ENCODE results near the gene ELAC1.
"Not testable (repeated sequence)": the region's sequence is repeated elsewhere in the genome, so short reads cannot be mapped to it uniquely, and the experiment has no call there.

The ELAC1 gene

DNA sequence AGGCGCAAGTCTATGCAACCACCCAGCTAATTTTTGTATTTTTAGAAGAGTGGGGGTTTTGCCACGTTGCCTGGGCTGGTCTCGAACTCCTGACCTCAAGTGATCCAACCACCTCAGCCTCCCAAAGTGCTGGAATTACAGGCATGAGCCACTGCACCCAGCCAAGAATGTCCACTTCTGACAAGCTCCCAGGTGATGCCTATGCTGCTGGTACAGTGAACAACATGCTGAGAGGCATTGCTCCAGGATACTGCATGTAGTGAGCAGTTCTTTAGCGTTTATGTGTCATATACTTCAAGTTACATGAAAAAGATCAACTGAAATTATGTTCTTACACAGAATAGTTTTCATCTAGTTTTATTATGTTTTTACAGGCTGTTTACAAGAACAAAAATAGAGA lies 17.2 kb upstream of the ELAC1 start:
- Mint-ChIP-seq H3K36me3 (peaks cover 19% of the 10 kb centered on the region), H3K27ac (no peak overlapping the region), H3K4me3 (no peak overlapping the region), H3K27me3 (no peaks in the 10 kb centered on the region), H3K4me1 (no peaks in the 10 kb centered on the region), H3K9me3 (no peaks in the 10 kb centered on the region)
- DNase-seq: no peak
- CTCF ChIA-PET: no interaction called here

DNA sequence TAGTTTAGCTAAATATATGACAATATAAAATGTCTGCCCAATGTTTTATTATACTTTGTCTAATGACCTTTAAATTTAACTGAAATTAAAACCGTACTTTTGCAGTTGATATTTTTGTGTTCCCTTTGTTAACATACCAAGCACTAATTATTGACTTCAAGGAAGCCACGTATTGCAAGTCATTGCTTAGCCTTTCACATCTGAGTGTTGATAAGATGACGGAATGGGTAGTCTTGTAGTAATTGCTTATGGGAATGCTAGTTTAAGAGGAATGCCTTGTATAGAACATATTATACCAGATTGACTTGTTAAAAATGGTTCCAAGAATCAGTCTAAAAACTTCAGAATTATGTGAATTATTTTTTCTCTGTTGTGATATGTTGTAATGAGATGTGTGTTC lies 14.0 kb upstream of the ELAC1 start:
- CTCF ChIA-PET: no interaction called here
- Mint-ChIP-seq H3K36me3 (peaks cover 8% of the 10 kb centered on the region), H3K27me3 (no peaks in the 10 kb centered on the region), H3K27ac (no peak overlapping the region), H3K9me3 (no peaks in the 10 kb centered on the region), H3K4me1 (no peaks in the 10 kb centered on the region), H3K4me3 (no peak overlapping the region)
- no peak for DNase-seq

DNA sequence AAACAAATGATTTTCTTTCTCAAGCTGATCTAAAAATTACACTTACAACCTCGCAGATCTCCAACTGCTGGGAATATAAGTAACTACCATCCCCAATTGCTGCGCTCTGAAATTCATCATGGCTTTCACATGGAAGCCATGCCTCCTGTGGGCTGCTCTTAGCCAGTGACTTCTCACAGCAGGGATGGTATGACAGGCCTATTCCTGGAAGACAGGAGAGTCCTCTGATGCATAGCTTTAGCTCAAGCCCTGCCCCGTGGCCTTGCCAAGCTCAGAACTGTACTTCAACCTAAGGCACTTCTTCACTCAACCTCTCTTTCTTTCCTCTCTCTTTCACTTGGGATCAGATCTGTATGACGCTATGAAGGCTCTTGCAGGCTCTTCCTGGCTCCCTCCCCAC lies 12.6 kb upstream of the ELAC1 start:
- no peak for DNase-seq
- Mint-ChIP-seq H3K36me3 (peaks cover 6% of the 10 kb centered on the region), H3K4me1 (no peaks in the 10 kb centered on the region), H3K27me3 (peaks cover 4% of the 10 kb centered on the region), H3K27ac (no peak overlapping the region), H3K4me3 (no peak overlapping the region), H3K9me3 (no peaks in the 10 kb centered on the region)
- CTCF ChIA-PET: no interaction called here

DNA sequence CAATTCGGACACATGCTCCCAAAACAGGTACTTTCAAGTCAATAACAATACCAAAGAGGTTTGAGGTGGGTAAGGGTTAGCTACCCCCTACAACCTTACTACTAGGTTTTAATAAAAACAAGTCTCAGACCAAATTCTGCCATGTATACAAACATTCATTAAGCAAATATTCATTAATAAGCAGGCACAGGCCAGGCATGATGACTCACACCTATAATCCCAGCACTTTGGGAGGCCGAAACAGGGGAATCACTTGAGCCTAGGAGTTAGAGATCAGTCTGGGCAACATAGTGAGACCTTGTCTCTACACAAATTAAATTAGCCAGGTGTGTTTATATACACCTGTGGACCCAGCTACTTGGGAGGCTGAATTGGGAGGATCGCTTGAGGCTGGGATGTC lies 11.7 kb upstream of the ELAC1 start:
- no peak for DNase-seq
- CTCF ChIA-PET: no interaction called here
- no peaks in the 10 kb centered on the region for H3K4me1 Mint-ChIP-seq

DNA sequence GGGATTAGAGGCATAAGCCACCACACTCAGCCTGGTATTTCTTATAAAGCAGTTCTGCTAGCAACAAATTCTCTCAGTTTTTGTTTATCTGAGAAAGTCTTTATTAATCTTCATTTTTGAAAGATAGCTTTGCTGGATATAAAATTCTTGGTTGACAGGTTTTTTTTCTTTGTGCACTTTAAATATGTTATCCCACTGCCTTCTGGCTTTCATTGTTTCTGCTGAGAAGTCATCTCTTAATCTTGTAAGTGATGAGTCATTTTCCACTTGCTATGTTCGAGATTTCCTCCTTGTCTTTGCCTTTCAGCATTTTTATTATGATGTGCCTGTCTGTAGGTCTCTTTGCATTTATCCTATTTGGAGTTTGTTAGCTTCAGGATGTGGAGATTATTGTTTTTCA lies 5.9 kb upstream of the ELAC1 start:
- H3K4me3 Mint-ChIP-seq: no peak overlapping the region
- peaks cover 11% of the 10 kb centered on the region for H3K27me3 Mint-ChIP-seq
- peaks cover 6% of the 10 kb centered on the region for H3K36me3 Mint-ChIP-seq
- DNase-seq: no peak
- H3K9me3 Mint-ChIP-seq: peaks cover 17% of the 10 kb centered on the region
- H3K4me1 Mint-ChIP-seq: no peaks in the 10 kb centered on the region
- CTCF ChIA-PET: no interaction called here
- no peak overlapping the region for H3K27ac Mint-ChIP-seq

More for the DNA sequence above, 11.7 kb upstream of the ELAC1 start:
- no peak overlapping the region for H3K27ac Mint-ChIP-seq
- H3K4me3 Mint-ChIP-seq: no peak overlapping the region
- H3K36me3 Mint-ChIP-seq: peaks cover 4% of the 10 kb centered on the region
- peaks cover 3% of the 10 kb centered on the region for H3K9me3 Mint-ChIP-seq
- peaks cover 4% of the 10 kb centered on the region for H3K27me3 Mint-ChIP-seq

DNA sequence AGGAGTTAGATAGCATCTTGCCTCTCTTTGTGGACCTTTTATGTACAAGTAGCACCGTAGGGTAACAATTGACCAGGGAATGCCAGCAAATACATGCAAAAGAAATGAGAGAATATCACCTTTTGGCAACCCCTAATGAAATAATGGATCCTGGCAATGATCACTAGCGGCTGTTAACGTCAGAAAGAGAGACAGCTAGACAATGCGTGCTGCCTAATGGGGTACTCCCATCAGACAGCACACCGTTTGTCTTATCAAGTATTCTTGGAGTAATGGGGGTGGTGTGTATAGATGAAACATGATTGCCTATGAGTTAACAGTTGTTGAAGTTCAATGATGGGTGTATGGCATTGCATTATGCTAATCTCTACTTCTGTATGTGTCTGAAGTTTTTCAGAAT lies 1.6 kb downstream of the ELAC1 start:
- no peaks in the 10 kb centered on the region for H3K9me3 Mint-ChIP-seq

DNA sequence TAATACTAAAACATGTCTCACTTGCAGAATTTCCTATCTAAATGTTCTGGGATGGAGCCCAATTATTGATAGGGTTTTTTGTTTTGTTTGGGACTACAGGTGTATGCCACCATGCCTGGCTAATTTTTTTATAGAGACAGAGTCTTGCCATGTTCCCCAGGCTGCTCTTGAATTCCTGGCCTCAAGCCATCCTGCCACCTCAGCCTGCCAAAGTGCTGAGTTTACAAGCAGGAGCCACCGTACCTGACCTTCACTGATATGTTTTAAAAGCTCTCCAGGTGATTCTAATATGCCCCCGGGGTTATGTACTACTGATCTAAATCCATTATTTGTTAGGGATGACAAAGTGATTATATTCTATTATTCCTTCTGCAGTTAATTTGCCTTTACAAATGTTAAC lies 2.2 kb downstream of the ELAC1 start:
- H3K9me3 Mint-ChIP-seq: no peaks in the 10 kb centered on the region
- H3K27me3 Mint-ChIP-seq: peaks cover 3% of the 10 kb centered on the region
- peaks cover 10% of the 10 kb centered on the region for H3K36me3 Mint-ChIP-seq
- peaks cover 24% of the 10 kb centered on the region for H3K4me1 Mint-ChIP-seq
- no peak overlapping the region for H3K27ac Mint-ChIP-seq
- DNase-seq: no peak
- CTCF ChIA-PET: no interaction called here
- H3K4me3 Mint-ChIP-seq: no peak overlapping the region

More for the DNA sequence above, 1.6 kb downstream of the ELAC1 start:
- no peak overlapping the region for H3K27ac Mint-ChIP-seq
- H3K4me3 Mint-ChIP-seq: peak overlapping the region; percentile 96
- H3K4me1 Mint-ChIP-seq: peaks cover 24% of the 10 kb centered on the region
- peaks cover 3% of the 10 kb centered on the region for H3K27me3 Mint-ChIP-seq
- H3K36me3 Mint-ChIP-seq: peaks cover 5% of the 10 kb centered on the region
- CTCF ChIA-PET: no interaction called here
- no peak for DNase-seq

DNA sequence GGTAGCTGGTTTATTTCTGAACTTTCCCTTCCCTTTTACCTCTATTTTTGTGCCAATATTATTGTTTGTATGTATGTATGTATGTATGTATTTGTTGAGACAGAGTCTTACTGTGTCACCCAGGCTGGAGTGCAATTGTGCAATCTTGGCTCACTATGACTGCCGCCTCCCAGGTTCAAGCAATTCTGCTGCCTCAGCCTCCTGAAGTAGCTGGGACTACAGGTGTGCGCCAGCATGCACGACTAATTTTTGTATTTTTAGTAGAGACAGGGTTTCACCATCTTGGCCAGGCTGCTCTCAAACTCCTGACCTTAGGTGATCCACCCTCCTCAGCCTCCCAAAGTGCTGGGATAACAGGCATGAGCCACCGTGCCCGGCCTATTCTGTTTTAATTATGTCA lies 4.6 kb downstream of the ELAC1 start:
- Mint-ChIP-seq H3K36me3 (peaks cover 34% of the 10 kb centered on the region), H3K9me3 (peaks cover 16% of the 10 kb centered on the region), H3K4me1 (peaks cover 23% of the 10 kb centered on the region)
- CTCF ChIA-PET, DNase-seq, H3K27ac Mint-ChIP-seq, H3K27me3 Mint-ChIP-seq, H3K4me3 Mint-ChIP-seq: not testable (repeated sequence)

DNA sequence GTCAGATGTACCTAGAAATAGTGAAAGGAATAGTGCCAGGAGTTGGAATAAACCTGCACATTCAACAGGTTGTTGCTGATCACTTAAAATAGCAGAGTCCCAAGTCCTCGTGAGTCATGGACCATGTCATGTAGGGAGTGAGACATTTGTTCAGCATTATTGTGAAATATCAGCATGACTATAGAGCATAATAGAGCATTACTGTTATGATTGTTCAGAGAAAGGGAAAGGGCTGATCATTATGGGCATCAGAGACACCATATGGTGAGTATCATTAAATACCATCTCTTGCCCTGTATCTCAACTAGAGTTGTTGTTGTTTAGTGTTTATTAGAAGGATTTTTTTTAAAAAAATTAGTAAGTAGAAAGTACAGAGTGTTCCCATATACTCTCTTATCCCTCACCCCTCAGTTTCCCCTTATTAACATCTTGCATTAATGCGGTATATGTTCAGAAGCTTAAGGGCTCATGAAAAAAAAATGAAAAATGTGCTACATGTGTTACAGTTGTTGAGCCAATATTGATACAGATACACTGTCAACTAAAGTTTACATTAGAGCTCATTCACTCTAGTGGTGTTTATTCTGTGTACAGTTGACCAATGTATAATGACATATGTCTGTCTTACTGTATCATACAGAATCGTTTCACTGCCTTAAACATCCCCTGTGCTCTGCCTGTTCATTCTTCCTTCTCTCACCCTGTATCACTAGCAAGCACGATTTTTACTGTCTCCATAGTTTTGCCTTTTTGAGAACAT lies 5.7 kb downstream of the ELAC1 start:
- no peak for DNase-seq
- H3K4me1 Mint-ChIP-seq: peaks cover 18% of the 10 kb centered on the region
- no peak overlapping the region for H3K4me3 Mint-ChIP-seq
- no peak overlapping the region for H3K27ac Mint-ChIP-seq
- peaks cover 22% of the 10 kb centered on the region for H3K9me3 Mint-ChIP-seq
- peaks cover 44% of the 10 kb centered on the region for H3K36me3 Mint-ChIP-seq
- no peaks in the 10 kb centered on the region for H3K27me3 Mint-ChIP-seq
- CTCF ChIA-PET: no interaction called here

DNA sequence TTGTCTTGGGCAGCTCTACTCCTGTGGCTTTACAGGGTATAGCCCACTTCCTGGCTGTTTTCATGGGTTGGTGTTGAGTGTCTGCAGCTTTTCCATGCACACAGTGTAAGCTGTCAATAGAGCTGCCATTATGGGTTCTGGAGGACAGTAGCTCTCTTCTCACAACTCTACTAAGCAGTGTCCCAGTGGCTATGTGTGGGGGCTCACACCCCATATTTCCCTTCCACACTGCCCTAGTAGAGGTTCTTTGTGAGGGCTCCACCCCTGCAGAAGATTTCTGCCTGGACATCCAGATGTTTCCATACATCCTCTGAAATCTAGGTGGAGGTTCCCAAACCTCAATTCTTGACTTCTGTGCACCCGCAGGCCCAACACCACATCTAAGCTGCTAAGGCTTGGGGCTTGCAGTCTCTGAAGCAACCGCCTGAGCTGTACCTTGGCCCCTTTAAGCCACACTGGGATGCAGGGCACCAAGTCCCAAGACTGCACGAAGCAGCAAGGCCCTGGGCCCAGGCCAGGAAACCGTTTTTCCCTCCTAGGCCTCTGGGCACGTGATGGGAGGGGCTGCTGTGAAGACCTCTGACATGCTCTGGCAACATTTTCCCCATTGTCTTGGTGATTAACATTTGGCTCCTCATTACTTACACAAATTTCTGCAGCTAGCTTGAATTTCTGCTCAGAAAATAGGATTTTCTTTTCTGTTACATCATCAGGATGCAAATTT lies 9.4 kb downstream of the ELAC1 start:
- H3K27me3 Mint-ChIP-seq: no peaks in the 10 kb centered on the region
- CTCF ChIA-PET: no interaction called here
- peaks cover 54% of the 10 kb centered on the region for H3K36me3 Mint-ChIP-seq
- no peak for DNase-seq
- H3K4me1 Mint-ChIP-seq: no peaks in the 10 kb centered on the region
- peaks cover 25% of the 10 kb centered on the region for H3K9me3 Mint-ChIP-seq
- no peak overlapping the region for H3K27ac Mint-ChIP-seq
- no peak overlapping the region for H3K4me3 Mint-ChIP-seq

DNA sequence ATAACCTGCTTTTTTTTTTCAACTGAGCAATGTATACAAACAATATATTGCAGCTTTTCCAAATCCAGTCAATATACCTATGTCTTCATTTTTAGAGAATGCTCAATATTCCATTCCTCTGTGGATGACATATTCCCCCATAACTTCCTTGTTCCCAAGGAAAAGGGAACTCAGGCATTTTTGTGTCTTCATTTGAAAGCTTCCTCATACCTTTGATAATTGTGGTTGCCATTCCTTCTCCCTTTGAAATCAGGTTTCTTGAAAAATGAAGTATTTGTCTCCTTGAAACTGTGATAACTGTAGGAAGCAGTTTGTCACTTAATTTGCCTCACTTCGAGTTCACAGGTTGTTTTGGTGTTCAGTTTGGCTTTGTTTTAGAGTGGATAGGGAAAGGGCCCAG lies 13.5 kb downstream of the ELAC1 start:
- Mint-ChIP-seq H3K27me3 (no peaks in the 10 kb centered on the region), H3K4me3 (no peak overlapping the region), H3K9me3 (peaks cover 16% of the 10 kb centered on the region), H3K36me3 (peaks cover 44% of the 10 kb centered on the region), H3K27ac (no peak overlapping the region), H3K4me1 (no peaks in the 10 kb centered on the region)
- no peak for DNase-seq
- CTCF ChIA-PET: no interaction called here

DNA sequence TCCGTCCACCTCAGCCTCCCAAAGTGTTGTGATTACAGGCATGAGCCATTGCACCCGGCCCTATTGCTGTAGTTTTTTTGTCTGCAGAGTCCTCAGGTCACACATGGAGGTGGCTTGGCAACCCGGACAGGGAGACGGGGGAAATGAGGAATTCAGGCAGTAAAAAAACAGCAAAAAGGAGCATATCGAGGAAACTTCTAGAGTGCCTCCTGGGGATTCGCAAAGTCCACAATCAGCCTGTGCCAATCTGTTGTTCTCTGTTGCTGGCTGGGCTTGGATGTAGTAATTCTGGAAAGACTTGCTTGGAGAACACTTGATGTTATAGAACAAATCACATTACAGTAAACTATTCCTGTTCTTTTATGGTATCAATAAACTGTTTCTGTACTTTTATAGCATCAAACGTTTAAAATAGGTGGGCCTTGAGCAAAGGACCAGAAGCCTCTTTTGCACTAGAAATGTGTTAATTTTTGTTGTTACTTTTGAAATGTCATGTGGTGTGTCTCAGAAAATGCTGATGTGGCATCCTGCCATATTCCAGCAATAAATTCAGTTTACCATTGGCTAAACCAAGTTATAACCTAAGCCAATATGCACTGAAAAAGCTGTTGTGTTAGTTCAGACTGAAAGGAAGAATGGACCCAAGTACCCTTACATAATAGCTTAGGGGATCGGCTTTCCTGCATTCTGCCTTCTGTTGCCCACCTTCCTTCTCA lies 14.4 kb downstream of the ELAC1 start:
- Mint-ChIP-seq H3K36me3 (peaks cover 42% of the 10 kb centered on the region), H3K4me1 (no peaks in the 10 kb centered on the region), H3K9me3 (peaks cover 9% of the 10 kb centered on the region), H3K27me3 (no peaks in the 10 kb centered on the region), H3K4me3 (no peak overlapping the region), H3K27ac (no peak overlapping the region)
- CTCF ChIA-PET: no interaction called here
- no peak for DNase-seq

DNA sequence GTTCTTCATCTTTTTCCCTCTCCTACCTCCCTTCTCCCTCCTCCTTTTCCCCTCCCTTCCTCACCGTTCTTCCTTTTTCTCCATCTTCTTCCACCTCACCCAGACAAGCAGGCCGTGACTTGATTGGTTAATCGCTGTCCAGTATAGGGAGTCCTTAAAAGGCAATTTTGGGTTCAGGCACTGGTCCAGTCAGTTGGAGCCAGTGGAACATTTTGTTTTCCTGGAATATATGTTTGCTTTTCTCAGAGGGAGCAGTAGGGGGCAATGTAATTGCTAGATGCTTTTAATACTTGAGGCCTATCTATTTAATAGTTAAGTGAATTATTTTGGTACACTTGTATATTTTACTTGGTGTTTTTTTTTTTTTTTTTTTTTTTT lies 15.0 kb downstream of the ELAC1 start:
- CTCF ChIA-PET: no interaction called here

DNA sequence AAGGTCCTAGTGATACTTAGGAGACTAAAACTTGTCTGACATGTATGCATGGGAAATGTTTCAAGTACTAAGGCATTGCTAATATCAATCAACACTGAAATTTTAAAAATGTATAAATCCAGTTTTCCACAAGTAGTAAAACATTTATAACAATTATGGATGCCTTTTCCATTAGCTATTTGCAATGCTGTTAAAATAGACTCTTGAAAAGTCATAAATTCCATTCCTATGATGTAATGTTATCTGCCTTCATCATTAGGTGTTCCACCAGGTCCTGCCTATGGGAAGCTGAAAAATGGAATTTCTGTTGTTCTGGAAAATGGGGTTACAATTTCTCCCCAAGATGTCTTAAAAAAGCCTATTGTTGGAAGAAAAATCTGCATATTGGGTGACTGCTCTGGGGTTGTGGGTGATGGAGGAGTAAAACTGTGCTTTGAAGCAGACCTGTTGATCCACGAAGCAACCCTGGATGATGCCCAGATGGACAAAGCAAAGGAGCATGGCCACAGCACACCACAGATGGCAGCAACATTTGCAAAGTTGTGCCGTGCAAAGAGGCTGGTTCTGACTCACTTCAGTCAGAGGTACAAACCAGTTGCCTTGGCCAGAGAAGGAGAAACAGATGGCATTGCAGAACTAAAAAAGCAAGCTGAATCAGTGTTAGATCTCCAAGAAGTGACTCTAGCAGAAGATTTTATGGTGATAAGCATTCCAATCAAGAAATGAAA lies 18.7 kb downstream of the ELAC1 start:
- H3K27me3 Mint-ChIP-seq: no peaks in the 10 kb centered on the region
- DNase-seq: no peak
- H3K4me1 Mint-ChIP-seq: no peaks in the 10 kb centered on the region
- H3K27ac Mint-ChIP-seq: no peak overlapping the region
- no peak overlapping the region for H3K4me3 Mint-ChIP-seq
- no peaks in the 10 kb centered on the region for H3K9me3 Mint-ChIP-seq
- peaks cover 16% of the 10 kb centered on the region for H3K36me3 Mint-ChIP-seq
- CTCF ChIA-PET: interaction anchor here (0.7 kb wide), 1 partner anchor 166 kb away, joined by 3 read pairs; no protein-coding TSS in a partner anchor

More for the DNA sequence above, 15.0 kb downstream of the ELAC1 start:
- H3K36me3 Mint-ChIP-seq: peaks cover 36% of the 10 kb centered on the region
- H3K27me3 Mint-ChIP-seq: no peaks in the 10 kb centered on the region
- no peak overlapping the region for H3K27ac Mint-ChIP-seq
- H3K4me3 Mint-ChIP-seq: no peak overlapping the region
- DNase-seq: no peak
- peaks cover 7% of the 10 kb centered on the region for H3K9me3 Mint-ChIP-seq
- H3K4me1 Mint-ChIP-seq: no peaks in the 10 kb centered on the region
